HL-60 (cell line): Measurements from ENCODE around the gene PDGFD.
A peak's percentile ranks its signal among the peaks of the same experiment; 100 is the strongest.

ENCODE experiments used
- DNase-seq, 2 experiments: peaks; one replicate each; pipeline ENCODE4 v3.0.0-alpha.2; 2010 to 2020; ENCODE audit warnings: low read depth in 1 of 2, low spot score in 1 of 2
- H3K27ac ChIP-seq: fragments of 250-450 bp; sonication (Bioruptor Pico); replicated peaks from 2 replicates; pipeline ENCODE4 v1.5.1; 2020; ENCODE audit warnings: mild to moderate bottlenecking, moderate library complexity
- H3K27me3 ChIP-seq: fragments of 250-450 bp; sonication (Bioruptor Pico); 2 replicates; pipeline ENCODE4 v1.5.1; 2021; ENCODE audit warnings: mild to moderate bottlenecking, moderate library complexity; ENCODE audit not compliant: insufficient read depth, poor library complexity, severe bottlenecking
- H3K4me3 ChIP-seq: replicated peaks from 2 replicates; pipeline ENCODE4 v1.5.1; 2011; ENCODE audit warnings: mild to moderate bottlenecking, control low read depth, low read length; ENCODE audit not compliant: insufficient read depth
- GABPA ChIP-seq: IDR thresholded peaks from 2 replicates; pipeline ENCODE4 v1.6.1; 2012; ENCODE audit warnings: low read depth
- POLR2AphosphoS5 ChIP-seq: IDR thresholded peaks from 2 replicates; pipeline ENCODE4 v1.6.1; 2012; ENCODE audit warnings: low read depth
- SPI1 ChIP-seq: IDR thresholded peaks from 2 replicates; pipeline ENCODE4 v1.6.1; 2012; ENCODE audit warnings: low read depth, mild to moderate bottlenecking, borderline replicate concordance
- TF ChIP-seq, protein P1 (sequence below): IDR thresholded peaks from one replicate; pipeline ENCODE4 v1.5.1; 2011; ENCODE audit warnings: low read length, control low read depth, inconsistent platforms; ENCODE audit not compliant: insufficient read depth
- TF ChIP-seq, protein P2 (sequence below): IDR thresholded peaks from 2 replicates; pipeline ENCODE4 v1.6.1; 2012; ENCODE audit warnings: low read depth; ENCODE audit not compliant: insufficient replicate concordance

The PDGFD gene

GRCh38 chr11:104075091-104075490 is 88.9 kb downstream of the PDGFD start:
- no peak overlapping the region for H3K4me3 ChIP-seq
- no peak for DNase-seq
- H3K27ac ChIP-seq = no peak overlapping the region
- no peaks in the 10 kb centered on the region for H3K27me3 ChIP-seq
- TF ChIP-seq POLR2AphosphoS5 (no peak), SPI1 (no peak), GABPA (no peak)
- TF ChIP-seq, protein P1, sequence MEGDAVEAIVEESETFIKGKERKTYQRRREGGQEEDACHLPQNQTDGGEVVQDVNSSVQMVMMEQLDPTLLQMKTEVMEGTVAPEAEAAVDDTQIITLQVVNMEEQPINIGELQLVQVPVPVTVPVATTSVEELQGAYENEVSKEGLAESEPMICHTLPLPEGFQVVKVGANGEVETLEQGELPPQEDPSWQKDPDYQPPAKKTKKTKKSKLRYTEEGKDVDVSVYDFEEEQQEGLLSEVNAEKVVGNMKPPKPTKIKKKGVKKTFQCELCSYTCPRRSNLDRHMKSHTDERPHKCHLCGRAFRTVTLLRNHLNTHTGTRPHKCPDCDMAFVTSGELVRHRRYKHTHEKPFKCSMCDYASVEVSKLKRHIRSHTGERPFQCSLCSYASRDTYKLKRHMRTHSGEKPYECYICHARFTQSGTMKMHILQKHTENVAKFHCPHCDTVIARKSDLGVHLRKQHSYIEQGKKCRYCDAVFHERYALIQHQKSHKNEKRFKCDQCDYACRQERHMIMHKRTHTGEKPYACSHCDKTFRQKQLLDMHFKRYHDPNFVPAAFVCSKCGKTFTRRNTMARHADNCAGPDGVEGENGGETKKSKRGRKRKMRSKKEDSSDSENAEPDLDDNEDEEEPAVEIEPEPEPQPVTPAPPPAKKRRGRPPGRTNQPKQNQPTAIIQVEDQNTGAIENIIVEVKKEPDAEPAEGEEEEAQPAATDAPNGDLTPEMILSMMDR = no peak
- TF ChIP-seq, protein P2, sequence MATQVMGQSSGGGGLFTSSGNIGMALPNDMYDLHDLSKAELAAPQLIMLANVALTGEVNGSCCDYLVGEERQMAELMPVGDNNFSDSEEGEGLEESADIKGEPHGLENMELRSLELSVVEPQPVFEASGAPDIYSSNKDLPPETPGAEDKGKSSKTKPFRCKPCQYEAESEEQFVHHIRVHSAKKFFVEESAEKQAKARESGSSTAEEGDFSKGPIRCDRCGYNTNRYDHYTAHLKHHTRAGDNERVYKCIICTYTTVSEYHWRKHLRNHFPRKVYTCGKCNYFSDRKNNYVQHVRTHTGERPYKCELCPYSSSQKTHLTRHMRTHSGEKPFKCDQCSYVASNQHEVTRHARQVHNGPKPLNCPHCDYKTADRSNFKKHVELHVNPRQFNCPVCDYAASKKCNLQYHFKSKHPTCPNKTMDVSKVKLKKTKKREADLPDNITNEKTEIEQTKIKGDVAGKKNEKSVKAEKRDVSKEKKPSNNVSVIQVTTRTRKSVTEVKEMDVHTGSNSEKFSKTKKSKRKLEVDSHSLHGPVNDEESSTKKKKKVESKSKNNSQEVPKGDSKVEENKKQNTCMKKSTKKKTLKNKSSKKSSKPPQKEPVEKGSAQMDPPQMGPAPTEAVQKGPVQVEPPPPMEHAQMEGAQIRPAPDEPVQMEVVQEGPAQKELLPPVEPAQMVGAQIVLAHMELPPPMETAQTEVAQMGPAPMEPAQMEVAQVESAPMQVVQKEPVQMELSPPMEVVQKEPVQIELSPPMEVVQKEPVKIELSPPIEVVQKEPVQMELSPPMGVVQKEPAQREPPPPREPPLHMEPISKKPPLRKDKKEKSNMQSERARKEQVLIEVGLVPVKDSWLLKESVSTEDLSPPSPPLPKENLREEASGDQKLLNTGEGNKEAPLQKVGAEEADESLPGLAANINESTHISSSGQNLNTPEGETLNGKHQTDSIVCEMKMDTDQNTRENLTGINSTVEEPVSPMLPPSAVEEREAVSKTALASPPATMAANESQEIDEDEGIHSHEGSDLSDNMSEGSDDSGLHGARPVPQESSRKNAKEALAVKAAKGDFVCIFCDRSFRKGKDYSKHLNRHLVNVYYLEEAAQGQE = no peak

DNA sequence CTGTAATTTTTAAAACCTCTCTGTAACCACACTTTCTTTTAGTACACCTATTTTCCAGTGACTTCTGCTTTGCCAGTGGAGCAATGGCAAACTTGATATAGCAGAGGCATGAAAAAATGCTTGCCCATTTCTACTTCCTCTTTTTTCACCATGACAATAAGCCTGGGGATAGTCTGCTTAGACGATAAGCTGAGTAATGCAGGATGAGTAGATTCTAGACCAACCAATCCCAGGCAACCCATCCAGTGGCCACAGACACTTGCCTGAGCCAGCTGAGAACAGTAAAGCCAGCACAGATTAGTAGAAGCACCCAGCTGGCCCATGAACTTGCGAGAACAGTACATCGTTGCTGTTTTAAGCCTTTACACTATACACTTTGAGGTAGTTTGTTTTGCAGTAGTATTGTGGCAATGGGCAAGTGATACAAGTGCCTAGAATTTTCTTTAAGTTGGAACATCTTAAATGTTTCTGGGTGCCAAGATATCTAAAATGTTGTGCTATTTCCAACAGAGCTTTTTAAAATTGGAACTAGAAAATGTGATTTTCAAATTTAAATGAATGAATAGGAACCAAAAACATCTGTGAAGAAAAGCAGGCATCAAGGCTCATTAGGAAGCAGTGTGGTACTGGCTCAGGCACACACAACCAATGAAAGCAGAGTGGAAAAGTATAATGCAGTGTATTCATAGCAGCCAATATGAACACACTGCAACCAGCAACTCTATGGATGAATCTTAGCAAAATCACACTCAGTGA is 89.8 kb downstream of the PDGFD start:
- H3K27ac ChIP-seq = no peak overlapping the region
- H3K4me3 ChIP-seq = no peak overlapping the region
- DNase-seq = peak; percentile 38 to 66
- TF ChIP-seq POLR2AphosphoS5 = no peak
- TF ChIP-seq SPI1 = peak; percentile 86; the same call in 1 of the 2 replicates
- no peaks in the 10 kb centered on the region for H3K27me3 ChIP-seq

GRCh38 chr11:104067534-104067933 is 96.4 kb downstream of the PDGFD start:
- no peak overlapping the region for H3K27ac ChIP-seq
- DNase-seq = no peak
- TF ChIP-seq GABPA (no peak), SPI1 (no peak), POLR2AphosphoS5 (no peak)
- TF ChIP-seq, protein P1 = no peak
- TF ChIP-seq, protein P2 = no peak
- no peaks in the 10 kb centered on the region for H3K27me3 ChIP-seq
- H3K4me3 ChIP-seq = no peak overlapping the region

DNA sequence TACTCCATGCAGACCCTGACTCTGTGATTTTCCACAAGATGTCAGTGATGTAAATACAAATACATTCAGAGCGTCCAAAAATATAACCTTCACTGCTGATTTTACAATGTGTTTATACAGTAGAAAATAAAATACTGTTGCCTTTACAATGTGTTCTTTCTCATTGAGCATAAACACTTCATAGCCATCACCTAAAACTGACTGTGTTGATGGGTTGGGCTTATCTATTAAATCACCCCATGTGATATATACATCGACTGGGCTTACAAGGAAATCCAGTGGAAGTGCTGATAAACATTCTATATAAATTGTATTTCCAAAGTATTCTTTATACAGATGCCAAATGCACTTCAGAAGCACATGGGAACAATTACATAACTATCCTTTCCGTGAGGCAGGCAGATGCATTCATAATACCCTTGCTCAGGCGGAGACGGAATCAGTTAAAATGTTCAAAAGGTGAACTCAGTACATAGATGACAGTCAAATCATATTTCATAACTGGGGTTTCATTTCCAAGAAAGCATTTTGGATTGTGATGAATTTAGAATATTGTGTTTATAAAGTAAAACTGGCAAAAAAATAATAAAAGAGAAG is 99.8 kb downstream of the PDGFD start:
- H3K27ac ChIP-seq = no peak overlapping the region
- no peak for DNase-seq
- H3K4me3 ChIP-seq = no peak overlapping the region

More for the DNA sequence above, 99.8 kb downstream of the PDGFD start:
- H3K27me3 ChIP-seq = no peaks in the 10 kb centered on the region
- TF ChIP-seq, protein P2 = no peak
- TF ChIP-seq, protein P1 = no peak
- TF ChIP-seq SPI1 (no peak), POLR2AphosphoS5 (no peak), GABPA (no peak)
